ENCODE results near the gene ZNF497.
A peak's percentile ranks its signal among the peaks of the same experiment; 100 is the strongest.

Gene ZNF497

GRCh38 chr19:58305065-58305931 is 57.3 kb downstream of the ZNF497 start, which contains the start of gene ERVK3-1:
TSS of gene ERVK3-1 (plus strand) at chr19:58305377. CDS start at chr19:58312169, 6,792 bp downstream.
- peak; percentile 94 for DNase-seq

GRCh38 chr19:58304748-58305064 is 57.8 kb downstream of the ZNF497 start:
- DNase-seq: peak; percentile 85
